Vagina (tissue), 2 donors: Measurements from ENCODE around the gene HAUS2.

ENCODE experiments used
- POLR2A ChIP-seq, 2 donors: fragments of 450-650 bp; IDR thresholded peaks; one replicate each; pipeline ENCODE4 v1.6.1; 2017; ENCODE audit warnings: antibody characterized with exemption in 2 of 2, mild to moderate bottlenecking in 2 of 2, moderate library complexity in 2 of 2
- TF ChIP-seq, protein P1 (sequence below), 3 experiments: fragments of 450-650 bp in 2 of 3; fragments of 200-600 bp in 1 of 3; sonication (generic) in 1 of 3; IDR thresholded peaks; one replicate each; pipeline ENCODE4 v1.5.1; 2017 to 2019; ENCODE audit warnings: antibody characterized with exemption in 3 of 3, mild to moderate bottlenecking in 2 of 3, moderate library complexity in 2 of 3

DNA sequence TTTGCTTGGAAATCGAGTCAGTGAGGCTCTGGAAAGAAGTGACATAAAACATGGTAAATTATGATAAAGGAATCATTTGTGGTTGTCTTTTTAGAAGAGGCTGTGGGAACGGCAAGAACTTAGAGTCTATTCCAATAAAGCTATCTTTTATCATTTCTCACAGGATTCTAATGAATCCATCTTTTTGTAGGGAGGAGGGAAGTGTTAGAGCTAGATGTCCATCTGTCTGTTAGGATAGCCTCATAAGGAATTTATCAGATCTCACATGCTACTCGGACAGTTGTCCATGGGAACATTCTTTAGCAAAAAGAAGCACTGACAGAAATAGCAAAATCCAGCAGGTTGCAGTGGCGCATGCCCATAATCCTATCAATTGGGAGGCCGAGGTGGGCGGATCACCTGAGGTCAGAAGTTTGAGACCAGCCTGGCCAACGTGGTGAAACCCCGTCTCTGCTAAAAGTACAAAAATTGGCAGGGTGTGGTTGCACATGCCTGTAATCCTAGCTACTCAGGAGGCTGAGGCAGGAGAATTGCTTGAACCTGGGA lies 63.8 kb downstream of the HAUS2 start:
- TF ChIP-seq, protein P1, sequence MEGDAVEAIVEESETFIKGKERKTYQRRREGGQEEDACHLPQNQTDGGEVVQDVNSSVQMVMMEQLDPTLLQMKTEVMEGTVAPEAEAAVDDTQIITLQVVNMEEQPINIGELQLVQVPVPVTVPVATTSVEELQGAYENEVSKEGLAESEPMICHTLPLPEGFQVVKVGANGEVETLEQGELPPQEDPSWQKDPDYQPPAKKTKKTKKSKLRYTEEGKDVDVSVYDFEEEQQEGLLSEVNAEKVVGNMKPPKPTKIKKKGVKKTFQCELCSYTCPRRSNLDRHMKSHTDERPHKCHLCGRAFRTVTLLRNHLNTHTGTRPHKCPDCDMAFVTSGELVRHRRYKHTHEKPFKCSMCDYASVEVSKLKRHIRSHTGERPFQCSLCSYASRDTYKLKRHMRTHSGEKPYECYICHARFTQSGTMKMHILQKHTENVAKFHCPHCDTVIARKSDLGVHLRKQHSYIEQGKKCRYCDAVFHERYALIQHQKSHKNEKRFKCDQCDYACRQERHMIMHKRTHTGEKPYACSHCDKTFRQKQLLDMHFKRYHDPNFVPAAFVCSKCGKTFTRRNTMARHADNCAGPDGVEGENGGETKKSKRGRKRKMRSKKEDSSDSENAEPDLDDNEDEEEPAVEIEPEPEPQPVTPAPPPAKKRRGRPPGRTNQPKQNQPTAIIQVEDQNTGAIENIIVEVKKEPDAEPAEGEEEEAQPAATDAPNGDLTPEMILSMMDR (IDR thresholded peaks at IDR 0.05), result no peak
- no peak for TF ChIP-seq POLR2A (IDR thresholded peaks at IDR 0.05)
